Lung (tissue), 12 donors: ENCODE measurements around the gene PRR5. TPM values are rescaled to one million over a fixed set of nuclear protein-coding genes. Genes with fewer than 3 reads are reported as not detected.
A peak's percentile ranks its signal among the peaks of the same experiment; 100 is the strongest.

Experiments used
- ATAC-seq: fragments of 200-7000 bp; cut with Tn5 transposase; one replicate; pipeline ENCODE4 v1.9.1; 2020; ENCODE audit warnings: moderate number of reproducible peaks; ENCODE audit not compliant: insufficient read depth, low FRiP score
- DNase-seq, 3 donors: peaks; one replicate each; pipeline ENCODE4 v3.0.0-alpha.2; 2013 to 2017
- H3K27ac ChIP-seq, 2 donors: one replicate each; pipeline ENCODE4 v1.5.1; 2013; ENCODE audit warnings: mild to moderate bottlenecking in 2 of 2, moderate library complexity in 2 of 2, control low read depth in 1 of 2, inconsistent platforms in 1 of 2, low read depth in 1 of 2, low read length in 1 of 2
- H3K27me3 ChIP-seq, 3 donors: one replicate each; pipeline ENCODE4 v1.5.1; 2013; ENCODE audit warnings: low read length in 2 of 3; ENCODE audit not compliant: control insufficient read depth in 3 of 3, insufficient read depth in 3 of 3
- H3K36me3 ChIP-seq, 4 donors: one replicate each; pipeline ENCODE4 v1.5.1; 2013; ENCODE audit warnings: low read length in 4 of 4, mild to moderate bottlenecking in 1 of 4, moderate library complexity in 1 of 4; ENCODE audit not compliant: control insufficient read depth in 4 of 4, insufficient read depth in 4 of 4
- H3K4me1 ChIP-seq, 5 donors: one replicate each; pipeline ENCODE4 v1.5.1; 2013; ENCODE audit warnings: low read length in 5 of 5, mild to moderate bottlenecking in 2 of 5, moderate library complexity in 1 of 5; ENCODE audit not compliant: control insufficient read depth in 5 of 5, insufficient read depth in 5 of 5
- H3K4me3 ChIP-seq: one replicate; pipeline ENCODE4 v1.5.1; 2013; ENCODE audit warnings: mild to moderate bottlenecking, control low read depth, moderate library complexity
- H3K9ac ChIP-seq, 2 donors: one replicate each; pipeline ENCODE4 v1.5.1; 2013; ENCODE audit warnings: low read length in 2 of 2, control low read depth in 1 of 2; ENCODE audit not compliant: insufficient read depth in 1 of 2
- H3K9me3 ChIP-seq, 4 donors: one replicate each; pipeline ENCODE4 v1.5.1; 2013; ENCODE audit warnings: low read length in 3 of 4, mild to moderate bottlenecking in 1 of 4, moderate library complexity in 1 of 4; ENCODE audit not compliant: control insufficient read depth in 4 of 4, insufficient read depth in 3 of 4
- CTCF ChIP-seq: IDR thresholded peaks from 2 replicates; pipeline ENCODE4 v1.5.1; 2012; ENCODE audit warnings: mild to moderate bottlenecking; ENCODE audit errors: control extremely low read depth, extremely low read depth
- WGBS, 2 donors: extraction: QIAGEN DNeasy Blood & Tissue Kit; methylation state at CpG; one replicate each; pipeline ENCODE4 v1.1.7; 2013; 5-methylcytosine and 5-hydroxymethylcytosine counted together
- polyA plus RNA-seq, 2 donors: library from polyadenylated mRNA; stranded (reverse); fragments of 200-250 nt; gene quantifications; one replicate each; pipeline ENCODE4 v1.2.1, GENCODE V29; 2013
- total RNA-seq, 2 donors: library from RNA; depleted of rRNA in 1 of 2; stranded (reverse); fragments of >200 nt in 1 of 2; gene quantifications; one replicate each; pipeline ENCODE4 v1.2.1, GENCODE V29; 2014 to 2021
- donor health status: control.
- donor health status: control.
- donor health status: Bipolar disorder and iron deficiency.
- donor health status: healthy.
- donor health status: DM: yes; HTN: yes; CAD: no.

The PRR5 gene
- total and polyA plus RNA-seq, 4 donors: 9.1 to 17.3 (median 11.1) TPM

- Histone ChIP-seq H3K4me3 (no peak overlapping the region), H3K4me1 (peaks cover 0 to 42% (median 16%) of the 10 kb centered on the region in 5 donors), H3K9ac (no peak overlapping the region), H3K9me3 (no peaks in the 10 kb centered on the region), H3K27me3 (no peaks in the 10 kb centered on the region), H3K36me3 (no peaks in the 10 kb centered on the region), H3K27ac (no peak overlapping the region)
- no peak for DNase-seq
- 76 to 81% methylated on average over 14 of the region's 14 CpGs for WGBS, 2 donors
- no peak for TF ChIP-seq CTCF
- no peak for ATAC-seq
Measured at GRCh38 chr22:44661659-44662569, 40.1 kb upstream of the PRR5 start.

- Histone ChIP-seq H3K27me3 (no peaks in the 10 kb centered on the region), H3K27ac (no peak overlapping the region), H3K9ac (no peak overlapping the region), H3K9me3 (no peaks in the 10 kb centered on the region), H3K4me3 (no peak overlapping the region), H3K4me1 (peaks cover 0 to 35% (median 12%) of the 10 kb centered on the region in 5 donors), H3K36me3 (no peaks in the 10 kb centered on the region)
- DNase-seq: peak in 1 of 3 donors; percentile 7
- no peak for TF ChIP-seq CTCF
- 90 to 94% methylated on average over 5 of the region's 5 CpGs for WGBS, 2 donors
- no peak for ATAC-seq
Measured at GRCh38 chr22:44663256-44663999, 38.6 kb upstream of the PRR5 start.

- no peaks in the 10 kb centered on the region for H3K27me3 ChIP-seq
- no peak overlapping the region for H3K9ac ChIP-seq
- peak; percentile 81 to 91 (median 83) for DNase-seq
- peaks cover 0 to 29% (median 11%) of the 10 kb centered on the region in 5 donors for H3K4me1 ChIP-seq
- 12 to 26% methylated on average over 11 of the region's 11 CpGs for WGBS, 2 donors
- H3K9me3 ChIP-seq: no peaks in the 10 kb centered on the region
- H3K36me3 ChIP-seq: no peaks in the 10 kb centered on the region
- H3K27ac ChIP-seq: no peak overlapping the region
- no peak overlapping the region for H3K4me3 ChIP-seq
- no peak for TF ChIP-seq CTCF
- no peak for ATAC-seq
Measured at GRCh38 chr22:44664149-44664548, 37.9 kb upstream of the PRR5 start.
